LNCaP clone FGC (cell line): ENCODE measurements around the gene ZSCAN16.

Experiments used
- DNase-seq: peaks from one replicate; pipeline ENCODE4 v3.0.0-alpha.2; 2011; ENCODE audit warnings: low read depth
- H3K4me3 ChIP-seq: 2 replicates; pipeline ENCODE4 v1.5.1; 2011; ENCODE audit warnings: mild to moderate bottlenecking, low read depth, low read length, control low read depth
- TF ChIP-seq, protein P1 (sequence below): IDR thresholded peaks from 2 replicates; pipeline ENCODE4 v1.5.1; 2012; ENCODE audit warnings: mild to moderate bottlenecking; ENCODE audit not compliant: control insufficient read depth, insufficient read depth; ENCODE audit errors: extremely low read depth

Gene ZSCAN16

DNA sequence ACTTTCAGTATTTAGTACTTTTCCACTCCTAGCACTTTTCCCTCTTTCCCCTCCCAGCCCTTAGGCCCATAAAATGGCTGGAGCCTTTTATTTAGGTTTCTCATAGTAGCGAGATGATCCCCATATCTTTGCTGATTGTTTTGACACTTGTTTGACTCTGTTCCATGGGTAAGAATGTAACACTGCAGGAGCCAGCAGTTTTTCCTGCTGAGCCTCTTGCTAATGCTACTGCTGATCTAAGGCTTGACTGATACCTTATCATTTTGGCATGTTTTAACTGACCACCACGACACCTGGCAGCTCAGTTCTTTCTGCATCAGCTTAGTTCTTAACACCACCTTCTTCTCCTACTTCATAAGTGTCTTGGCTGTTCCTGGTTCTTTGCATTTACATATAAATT, 46.9 kb downstream of the ZSCAN16 start:
- H3K4me3 ChIP-seq, result no peak overlapping the region
- DNase-seq, result no peak
- TF ChIP-seq, protein P1, sequence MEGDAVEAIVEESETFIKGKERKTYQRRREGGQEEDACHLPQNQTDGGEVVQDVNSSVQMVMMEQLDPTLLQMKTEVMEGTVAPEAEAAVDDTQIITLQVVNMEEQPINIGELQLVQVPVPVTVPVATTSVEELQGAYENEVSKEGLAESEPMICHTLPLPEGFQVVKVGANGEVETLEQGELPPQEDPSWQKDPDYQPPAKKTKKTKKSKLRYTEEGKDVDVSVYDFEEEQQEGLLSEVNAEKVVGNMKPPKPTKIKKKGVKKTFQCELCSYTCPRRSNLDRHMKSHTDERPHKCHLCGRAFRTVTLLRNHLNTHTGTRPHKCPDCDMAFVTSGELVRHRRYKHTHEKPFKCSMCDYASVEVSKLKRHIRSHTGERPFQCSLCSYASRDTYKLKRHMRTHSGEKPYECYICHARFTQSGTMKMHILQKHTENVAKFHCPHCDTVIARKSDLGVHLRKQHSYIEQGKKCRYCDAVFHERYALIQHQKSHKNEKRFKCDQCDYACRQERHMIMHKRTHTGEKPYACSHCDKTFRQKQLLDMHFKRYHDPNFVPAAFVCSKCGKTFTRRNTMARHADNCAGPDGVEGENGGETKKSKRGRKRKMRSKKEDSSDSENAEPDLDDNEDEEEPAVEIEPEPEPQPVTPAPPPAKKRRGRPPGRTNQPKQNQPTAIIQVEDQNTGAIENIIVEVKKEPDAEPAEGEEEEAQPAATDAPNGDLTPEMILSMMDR, result no peak

DNA sequence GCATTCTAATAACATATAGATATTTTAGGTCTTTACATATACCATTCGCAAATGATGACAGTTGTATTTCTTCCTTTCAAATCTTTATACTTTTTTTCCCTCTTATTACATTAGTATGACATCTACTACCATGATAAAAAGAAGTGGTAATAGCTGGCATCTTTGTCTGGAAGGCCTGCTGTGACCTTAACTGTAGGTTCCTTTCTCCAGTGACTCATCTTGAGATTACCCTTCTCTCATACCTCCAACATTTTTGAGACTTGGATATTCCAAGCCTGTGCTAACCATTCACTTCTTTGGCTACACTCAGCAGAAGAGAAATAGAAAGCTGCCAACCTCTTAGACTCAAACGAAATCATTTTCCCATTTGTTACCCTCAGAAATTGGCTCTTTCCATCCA, 47.6 kb downstream of the ZSCAN16 start:
- TF ChIP-seq, protein P1, result no peak
- no peak overlapping the region for H3K4me3 ChIP-seq
- no peak for DNase-seq

DNA sequence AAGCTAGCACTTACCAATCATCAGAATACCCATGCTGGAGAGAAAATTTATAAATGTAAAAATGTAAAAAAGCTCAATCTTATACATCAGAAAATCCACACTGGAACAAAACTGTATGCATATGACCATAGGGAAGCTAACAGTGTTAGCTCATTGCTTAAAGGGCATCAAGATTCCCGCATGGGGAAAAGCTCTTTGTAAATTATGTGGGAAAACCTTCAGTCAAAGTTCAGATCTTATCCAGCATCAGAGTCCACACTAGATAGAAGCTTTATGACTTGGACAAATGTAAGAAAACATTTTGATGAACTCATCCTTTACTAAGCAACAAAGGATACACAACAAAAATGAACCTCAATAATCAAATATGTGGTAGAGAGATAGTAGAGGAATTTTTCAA, 52.0 kb downstream of the ZSCAN16 start:
- TF ChIP-seq, protein P1, result no peak

More for the DNA sequence above, 52.0 kb downstream of the ZSCAN16 start:
- no peak for DNase-seq
- H3K4me3 ChIP-seq, result no peak overlapping the region
